Measurements from ENCODE around the gene SPTLC2. TPM values are rescaled to one million over a fixed set of nuclear protein-coding genes. Genes with fewer than 3 reads are reported as not detected.

Gene SPTLC2
- total RNA-seq, 1 donor: 36.7 TPM

- no peak for DNase-seq (ENCODE audit: low read depth)
- H3K4me3 ChIP-seq (ENCODE audit: low read depth, low read length): no peak overlapping the region
- TF ChIP-seq, protein P1, sequence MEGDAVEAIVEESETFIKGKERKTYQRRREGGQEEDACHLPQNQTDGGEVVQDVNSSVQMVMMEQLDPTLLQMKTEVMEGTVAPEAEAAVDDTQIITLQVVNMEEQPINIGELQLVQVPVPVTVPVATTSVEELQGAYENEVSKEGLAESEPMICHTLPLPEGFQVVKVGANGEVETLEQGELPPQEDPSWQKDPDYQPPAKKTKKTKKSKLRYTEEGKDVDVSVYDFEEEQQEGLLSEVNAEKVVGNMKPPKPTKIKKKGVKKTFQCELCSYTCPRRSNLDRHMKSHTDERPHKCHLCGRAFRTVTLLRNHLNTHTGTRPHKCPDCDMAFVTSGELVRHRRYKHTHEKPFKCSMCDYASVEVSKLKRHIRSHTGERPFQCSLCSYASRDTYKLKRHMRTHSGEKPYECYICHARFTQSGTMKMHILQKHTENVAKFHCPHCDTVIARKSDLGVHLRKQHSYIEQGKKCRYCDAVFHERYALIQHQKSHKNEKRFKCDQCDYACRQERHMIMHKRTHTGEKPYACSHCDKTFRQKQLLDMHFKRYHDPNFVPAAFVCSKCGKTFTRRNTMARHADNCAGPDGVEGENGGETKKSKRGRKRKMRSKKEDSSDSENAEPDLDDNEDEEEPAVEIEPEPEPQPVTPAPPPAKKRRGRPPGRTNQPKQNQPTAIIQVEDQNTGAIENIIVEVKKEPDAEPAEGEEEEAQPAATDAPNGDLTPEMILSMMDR (IDR thresholded peaks at IDR 0.05; ENCODE audit: insufficient read depth, low read length): no peak
Measured at GRCh38 chr14:77511486-77512162, 104.8 kb downstream of the SPTLC2 start.

DNA sequence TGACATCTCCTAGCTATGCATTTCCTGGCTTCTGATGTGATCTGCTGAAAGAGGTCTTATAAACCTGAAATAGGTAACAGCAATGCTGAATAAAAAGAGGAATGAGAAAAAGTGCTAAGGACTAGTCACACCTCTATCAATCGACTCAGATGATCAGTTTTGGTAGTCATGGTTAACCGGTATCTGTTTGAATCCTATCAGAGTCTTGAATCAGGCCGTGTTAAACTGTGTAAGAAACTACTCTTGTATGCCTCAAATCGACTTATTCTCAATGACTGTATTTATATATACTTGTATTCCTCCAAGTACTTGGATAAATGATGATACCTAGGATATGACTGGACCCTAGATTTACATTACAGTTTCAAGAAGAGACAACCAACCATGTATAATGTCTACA lies 107.1 kb downstream of the SPTLC2 start:
- no peak overlapping the region for H3K4me3 ChIP-seq (ENCODE audit: low read depth, low read length)
- TF ChIP-seq, protein P1 (IDR thresholded peaks at IDR 0.05; ENCODE audit: insufficient read depth, low read length): no peak
- DNase-seq (ENCODE audit: low read depth): no peak

GRCh38 chr14:77508876-77509275 lies 107.6 kb downstream of the SPTLC2 start:
- DNase-seq (ENCODE audit: low read depth): no peak
- TF ChIP-seq, protein P1 (IDR thresholded peaks at IDR 0.05; ENCODE audit: insufficient read depth, low read length): no peak
- no peak overlapping the region for H3K4me3 ChIP-seq (ENCODE audit: low read depth, low read length)

- no peak overlapping the region for H3K4me3 ChIP-seq (ENCODE audit: low read depth, low read length)
- DNase-seq (ENCODE audit: low read depth): peak; percentile 67
- TF ChIP-seq, protein P1 (IDR thresholded peaks at IDR 0.05; ENCODE audit: insufficient read depth, low read length): no peak
Measured at GRCh38 chr14:77508249-77508648, 108.2 kb downstream of the SPTLC2 start.

GRCh38 chr14:77507762-77508161 lies 108.7 kb downstream of the SPTLC2 start:
- TF ChIP-seq, protein P1 (IDR thresholded peaks at IDR 0.05; ENCODE audit: insufficient read depth, low read length): no peak
- no peak overlapping the region for H3K4me3 ChIP-seq (ENCODE audit: low read depth, low read length)
- DNase-seq (ENCODE audit: low read depth): no peak

GRCh38 chr14:77505031-77505430 lies 111.4 kb downstream of the SPTLC2 start:
- no peak overlapping the region for H3K4me3 ChIP-seq (ENCODE audit: low read depth, low read length)
- TF ChIP-seq, protein P1 (IDR thresholded peaks at IDR 0.05; ENCODE audit: insufficient read depth, low read length): no peak
- DNase-seq (ENCODE audit: low read depth): no peak

GRCh38 chr14:77503138-77503537 lies 113.3 kb downstream of the SPTLC2 start:
- TF ChIP-seq, protein P1 (IDR thresholded peaks at IDR 0.05; ENCODE audit: insufficient read depth, low read length): no peak
- no peak overlapping the region for H3K4me3 ChIP-seq (ENCODE audit: low read depth, low read length)
- DNase-seq (ENCODE audit: low read depth): no peak

Measured in fibroblast of the aortic adventitia (primary cell).